Transverse colon (tissue), 4 donors: Measurements from ENCODE around the gene NDEL1. TPM values are rescaled to one million over a fixed set of nuclear protein-coding genes. Genes with fewer than 3 reads are reported as not detected.

Source experiments
- DNase-seq: peaks from one replicate; pipeline ENCODE4 v3.0.0-alpha.2; 2019
- H3K27ac ChIP-seq, 4 donors: fragments of 200-600 bp; sonication (generic); 2 replicates each; pipeline ENCODE4 v1.5.1; 2016 to 2018; ENCODE audit warnings: inconsistent platforms in 4 of 4
- H3K27me3 ChIP-seq: fragments of 200-600 bp; sonication (generic); 2 replicates; pipeline ENCODE4 v1.5.1; 2017; ENCODE audit warnings: inconsistent platforms
- H3K36me3 ChIP-seq, 4 donors: fragments of 200-600 bp; sonication (generic); 2 replicates each; pipeline ENCODE4 v1.5.1; 2017 to 2019; ENCODE audit warnings: inconsistent platforms in 4 of 4
- H3K4me1 ChIP-seq, 4 donors: fragments of 200-600 bp; sonication (generic); 2 replicates each; pipeline ENCODE4 v1.5.1; 2017 to 2020; ENCODE audit warnings: inconsistent platforms in 4 of 4
- H3K4me3 ChIP-seq, 4 donors: fragments of 200-600 bp; sonication (generic); 1 replicate in 1 of 4; 2 replicates in 3 of 4; pipeline versions ENCODE4 v1.5.1 to v1.6.1; 2017 to 2019; ENCODE audit warnings: inconsistent platforms in 4 of 4
- H3K9me3 ChIP-seq, 2 donors: fragments of 200-600 bp; sonication (generic); 2 replicates each; pipeline ENCODE4 v1.5.1; 2017 to 2019; ENCODE audit warnings: inconsistent platforms in 2 of 2
- CTCF ChIP-seq, 5 experiments: fragments of 200-600 bp in 3 of 5; fragments of 450-650 bp in 2 of 5; sonication (generic) in 3 of 5; IDR thresholded peaks; 1 replicate in 2 of 5; 2 replicates in 3 of 5; pipeline ENCODE4 v1.5.1; 2016 to 2017; ENCODE audit warnings: antibody characterized with exemption in 5 of 5, inconsistent platforms in 3 of 5, mild to moderate bottlenecking in 2 of 5, moderate library complexity in 1 of 5
- EP300 ChIP-seq: sonication (generic); formaldehyde crosslinking; IDR thresholded peaks from one replicate; pipeline ENCODE4 v1.6.1; 2017; ENCODE audit warnings: antibody characterized with exemption, low read depth
- POLR2A ChIP-seq: fragments of 450-650 bp; IDR thresholded peaks from one replicate; pipeline ENCODE4 v1.6.1; 2016; ENCODE audit warnings: antibody characterized with exemption, mild to moderate bottlenecking, moderate library complexity
- POLR2AphosphoS5 ChIP-seq, 3 donors: sonication (generic); formaldehyde crosslinking; IDR thresholded peaks; one replicate each; pipeline ENCODE4 v1.6.1; 2016; ENCODE audit warnings: antibody characterized with exemption in 3 of 3
- WGBS, 2 donors: methylation state at CpG; one replicate each; pipeline ENCODE4 v1.1.5; 2018; ENCODE audit warnings: low coverage in 1 of 2; 5-methylcytosine and 5-hydroxymethylcytosine counted together
- in situ Hi-C, 4 donors: fragments of 200-750 bp; cut with MboI; loops; one replicate each; pipeline versions ENCODE4 v1.15.0 to v1.15.1; 2017; ENCODE audit warnings: low sequenced_read_pairs in 3 of 4, low pct_ligation_motif_present in 1 of 4, low pct_unique_long_range_greater_than_20kb in 1 of 4
- intact Hi-C: fragments of 100-400 bp; cut with DNase I; formaldehyde crosslinking; loops from one replicate; pipeline ENCODE4 v1.15.1; 2023; ENCODE audit warnings: low total_unique reads
- total RNA-seq, 4 donors: library from RNA; depleted of rRNA; stranded (reverse); fragments of >200 nt; gene quantifications; one replicate each; pipeline ENCODE4 v1.1.0, GENCODE V29; 2016

Gene NDEL1
- total RNA-seq, 4 donors from 2014 or later = 28.3 to 82.4 (median 77.2) TPM

GRCh38 chr17:8503368-8503767, 67.7 kb downstream of the NDEL1 start:
- Histone ChIP-seq H3K27me3 (no peaks in the 10 kb centered on the region), H3K4me3 (no peak overlapping the region), H3K4me1 (no peaks in the 10 kb centered on the region), H3K27ac (no peak overlapping the region), H3K36me3 (no peaks in the 10 kb centered on the region), H3K9me3 (no peaks in the 10 kb centered on the region)
- intact Hi-C loops = no loop called here
- WGBS, 2 donors = 65 to 73% methylated on average over 2 to 6 of the region's 6 CpGs
- TF ChIP-seq POLR2AphosphoS5 (IDR thresholded peaks at IDR 0.05) (no peak), EP300 (no peak), CTCF (IDR thresholded peaks at IDR 0.05) (no peak), POLR2A (no peak)
- in situ Hi-C loops = no loop called here
- no peak for DNase-seq

GRCh38 chr17:8503807-8504206, 68.1 kb downstream of the NDEL1 start:
- no peaks in the 10 kb centered on the region for H3K36me3 ChIP-seq

GRCh38 chr17:8504460-8505207, 69.0 kb downstream of the NDEL1 start:
- Histone ChIP-seq H3K9me3 (no peaks in the 10 kb centered on the region), H3K4me1 (no peaks in the 10 kb centered on the region), H3K36me3 (no peaks in the 10 kb centered on the region), H3K27ac (no peak overlapping the region), H3K4me3 (no peak overlapping the region), H3K27me3 (no peaks in the 10 kb centered on the region)
- no peak for DNase-seq
- WGBS, 2 donors = 86 to 92% methylated on average over 7 to 18 of the region's 18 CpGs
- intact Hi-C loops (no loop called here), in situ Hi-C loops (no loop called here)
- TF ChIP-seq POLR2A (no peak), POLR2AphosphoS5 (IDR thresholded peaks at IDR 0.05) (no peak), CTCF (IDR thresholded peaks at IDR 0.05) (no peak), EP300 (no peak)

More at GRCh38 chr17:8503807-8504206, 68.1 kb downstream of the NDEL1 start:
- TF ChIP-seq EP300 (no peak), POLR2A (no peak), POLR2AphosphoS5 (IDR thresholded peaks at IDR 0.05) (no peak), CTCF (IDR thresholded peaks at IDR 0.05) (no peak)
- intact Hi-C loops (no loop called here), in situ Hi-C loops (no loop called here)
- Histone ChIP-seq H3K4me3 (no peak overlapping the region), H3K9me3 (no peaks in the 10 kb centered on the region), H3K27me3 (no peaks in the 10 kb centered on the region), H3K27ac (no peak overlapping the region), H3K4me1 (no peaks in the 10 kb centered on the region)
- DNase-seq = no peak
- WGBS, 2 donors = 88 to 100% methylated on average over 1 to 9 of the region's 9 CpGs

GRCh38 chr17:8506145-8506544, 70.5 kb downstream of the NDEL1 start:
- intact Hi-C loops = no loop called here
- TF ChIP-seq EP300 = no peak
- no peak for TF ChIP-seq POLR2AphosphoS5 (IDR thresholded peaks at IDR 0.05)
- no peak for TF ChIP-seq CTCF (IDR thresholded peaks at IDR 0.05)
- no peak for TF ChIP-seq POLR2A
- in situ Hi-C loops = no loop called here
- no peaks in the 10 kb centered on the region for H3K36me3 ChIP-seq
- WGBS, 2 donors = 92% methylated on average over 7 to 14 of the region's 14 CpGs
- H3K27ac ChIP-seq = no peak overlapping the region
- H3K27me3 ChIP-seq = no peaks in the 10 kb centered on the region
- no peaks in the 10 kb centered on the region for H3K9me3 ChIP-seq
- no peaks in the 10 kb centered on the region for H3K4me1 ChIP-seq
- no peak for DNase-seq
- no peak overlapping the region for H3K4me3 ChIP-seq
